ENCODE data around the gene H6PD.

The H6PD gene

DNA sequence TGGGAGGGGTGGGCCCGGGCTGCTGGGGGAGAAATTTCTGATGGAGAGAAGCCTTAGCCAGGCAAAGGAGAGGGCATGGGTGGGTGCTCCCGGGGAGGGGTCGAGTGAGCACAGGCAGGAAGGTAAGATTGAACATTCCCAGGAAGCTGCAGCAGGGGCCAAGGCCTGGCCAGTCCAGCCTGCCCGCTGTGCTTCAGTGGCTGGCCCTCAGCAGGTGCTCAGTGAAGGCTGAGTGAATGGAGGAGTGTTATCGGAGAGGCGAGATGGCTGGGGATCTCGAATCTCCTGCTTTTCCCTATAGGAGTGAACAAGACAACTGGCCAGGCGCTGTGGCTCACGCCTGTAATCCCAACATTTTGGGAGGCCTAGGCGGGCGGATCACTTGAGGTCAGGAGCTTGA, 79.0 kb downstream of the H6PD start:
- H3K4me3 ChIP-seq (ENCODE audit: low read length), result no peak overlapping the region
- H3K27me3 ChIP-seq (ENCODE audit: low read depth, low read length), result no peaks in the 10 kb centered on the region
- no peak overlapping the region for H3K27ac ChIP-seq (ENCODE audit: low read length)
- H4K20me1 ChIP-seq (ENCODE audit: insufficient read depth, low read length), result no peaks in the 10 kb centered on the region
- no peak overlapping the region for H3K4me2 ChIP-seq (ENCODE audit: low read length)
- H3K79me2 ChIP-seq (ENCODE audit: low read length), result no peaks in the 10 kb centered on the region
- no peaks in the 10 kb centered on the region for H3K36me3 ChIP-seq (replicated peaks; ENCODE audit: low read depth, low read length)
- TF ChIP-seq, protein P1, sequence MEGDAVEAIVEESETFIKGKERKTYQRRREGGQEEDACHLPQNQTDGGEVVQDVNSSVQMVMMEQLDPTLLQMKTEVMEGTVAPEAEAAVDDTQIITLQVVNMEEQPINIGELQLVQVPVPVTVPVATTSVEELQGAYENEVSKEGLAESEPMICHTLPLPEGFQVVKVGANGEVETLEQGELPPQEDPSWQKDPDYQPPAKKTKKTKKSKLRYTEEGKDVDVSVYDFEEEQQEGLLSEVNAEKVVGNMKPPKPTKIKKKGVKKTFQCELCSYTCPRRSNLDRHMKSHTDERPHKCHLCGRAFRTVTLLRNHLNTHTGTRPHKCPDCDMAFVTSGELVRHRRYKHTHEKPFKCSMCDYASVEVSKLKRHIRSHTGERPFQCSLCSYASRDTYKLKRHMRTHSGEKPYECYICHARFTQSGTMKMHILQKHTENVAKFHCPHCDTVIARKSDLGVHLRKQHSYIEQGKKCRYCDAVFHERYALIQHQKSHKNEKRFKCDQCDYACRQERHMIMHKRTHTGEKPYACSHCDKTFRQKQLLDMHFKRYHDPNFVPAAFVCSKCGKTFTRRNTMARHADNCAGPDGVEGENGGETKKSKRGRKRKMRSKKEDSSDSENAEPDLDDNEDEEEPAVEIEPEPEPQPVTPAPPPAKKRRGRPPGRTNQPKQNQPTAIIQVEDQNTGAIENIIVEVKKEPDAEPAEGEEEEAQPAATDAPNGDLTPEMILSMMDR (IDR thresholded peaks at IDR 0.05; ENCODE audit: low read depth, low read length), result no peak
- no peak for TF ChIP-seq EZH2phosphoT487 (IDR thresholded peaks at IDR 0.05; ENCODE audit: low read depth)
- no peak overlapping the region for H3K9ac ChIP-seq (ENCODE audit: low read length)
- H3K4me1 ChIP-seq (ENCODE audit: low read length), result peaks cover 11% of the 10 kb centered on the region
- H3K9me3 ChIP-seq (ENCODE audit: insufficient read depth, low read length), result no peaks in the 10 kb centered on the region
- no peak overlapping the region for H2AFZ ChIP-seq (ENCODE audit: low read depth, low read length)

DNA sequence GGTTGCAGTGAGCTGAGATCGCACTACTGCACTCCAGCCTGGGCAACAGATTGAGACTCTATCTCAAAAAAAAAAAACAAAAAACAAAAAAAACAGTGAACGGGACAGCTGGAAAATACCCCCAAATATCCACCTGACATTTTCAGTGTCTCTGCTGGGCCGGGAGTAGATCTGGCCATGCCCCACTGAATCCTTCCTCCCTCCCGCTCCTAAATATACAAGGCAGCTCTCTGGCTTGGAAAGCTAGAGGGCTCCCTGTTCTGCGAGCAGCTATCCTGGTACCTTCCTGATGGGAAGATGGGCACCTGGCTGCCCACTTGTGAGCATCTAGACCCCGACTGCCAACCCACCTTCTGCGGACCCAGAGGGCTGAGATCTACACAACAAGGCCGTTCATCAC, 79.5 kb downstream of the H6PD start:
- H3K27me3 ChIP-seq (ENCODE audit: low read depth, low read length), result no peaks in the 10 kb centered on the region
- H3K4me1 ChIP-seq (ENCODE audit: low read length), result peaks cover 11% of the 10 kb centered on the region
- no peaks in the 10 kb centered on the region for H3K9me3 ChIP-seq (ENCODE audit: insufficient read depth, low read length)
- H3K9ac ChIP-seq (ENCODE audit: low read length), result no peak overlapping the region
- no peaks in the 10 kb centered on the region for H3K79me2 ChIP-seq (ENCODE audit: low read length)
- H3K4me3 ChIP-seq (ENCODE audit: low read length), result no peak overlapping the region
- no peaks in the 10 kb centered on the region for H3K36me3 ChIP-seq (replicated peaks; ENCODE audit: low read depth, low read length)
- no peaks in the 10 kb centered on the region for H4K20me1 ChIP-seq (ENCODE audit: insufficient read depth, low read length)
- TF ChIP-seq, protein P1 (IDR thresholded peaks at IDR 0.05; ENCODE audit: low read depth, low read length), result no peak
- no peak for TF ChIP-seq EZH2phosphoT487 (IDR thresholded peaks at IDR 0.05; ENCODE audit: low read depth)
- H3K4me2 ChIP-seq (ENCODE audit: low read length), result no peak overlapping the region
- no peak overlapping the region for H3K27ac ChIP-seq (ENCODE audit: low read length)
- no peak overlapping the region for H2AFZ ChIP-seq (ENCODE audit: low read depth, low read length)

DNA sequence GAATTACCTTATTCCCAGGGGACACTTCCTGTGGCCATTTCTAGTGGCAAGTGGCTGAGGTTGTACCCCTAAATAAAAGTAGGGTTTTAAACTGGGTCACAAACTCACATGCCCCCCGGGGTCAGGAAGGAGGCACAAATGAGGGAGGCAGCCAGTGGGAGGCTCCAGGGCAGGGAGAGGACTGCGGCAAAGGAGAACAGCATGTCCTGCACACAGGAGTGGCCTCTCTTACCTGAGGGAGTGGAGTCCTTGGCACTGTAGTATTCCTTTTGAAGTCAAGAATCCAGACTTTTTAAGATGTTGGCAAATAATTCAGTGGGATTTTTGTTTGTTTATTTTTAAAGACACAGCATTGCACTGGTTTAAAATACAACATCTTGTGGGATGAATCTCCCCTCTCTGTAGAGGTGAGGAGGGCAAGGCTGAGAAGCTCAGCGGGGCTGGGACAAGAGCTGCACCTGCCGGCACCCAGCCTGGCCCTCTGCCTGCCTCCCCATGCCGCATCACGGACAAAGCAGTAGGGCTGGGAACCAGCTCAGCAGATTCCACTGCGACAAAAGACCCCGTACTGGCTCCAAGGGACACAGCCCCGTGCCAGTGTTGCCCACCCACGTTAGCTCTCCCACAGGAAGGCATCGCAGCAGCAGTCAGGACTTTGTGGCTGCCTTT, 80.3 kb downstream of the H6PD start:
- Histone ChIP-seq H3K4me2 (ENCODE audit: low read length) (no peak overlapping the region), H3K79me2 (ENCODE audit: low read length) (no peaks in the 10 kb centered on the region), H3K9me3 (ENCODE audit: insufficient read depth, low read length) (no peaks in the 10 kb centered on the region), H3K4me3 (ENCODE audit: low read length) (no peak overlapping the region), H3K27me3 (ENCODE audit: low read depth, low read length) (no peaks in the 10 kb centered on the region), H3K27ac (ENCODE audit: low read length) (no peak overlapping the region), H3K4me1 (ENCODE audit: low read length) (peaks cover 16% of the 10 kb centered on the region), H3K9ac (ENCODE audit: low read length) (no peak overlapping the region), H3K36me3 (replicated peaks; ENCODE audit: low read depth, low read length) (no peaks in the 10 kb centered on the region), H2AFZ (ENCODE audit: low read depth, low read length) (no peak overlapping the region), H4K20me1 (ENCODE audit: insufficient read depth, low read length) (no peaks in the 10 kb centered on the region)
- TF ChIP-seq, protein P1 (IDR thresholded peaks at IDR 0.05; ENCODE audit: low read depth, low read length), result no peak
- TF ChIP-seq EZH2phosphoT487 (IDR thresholded peaks at IDR 0.05; ENCODE audit: low read depth), result no peak

DNA sequence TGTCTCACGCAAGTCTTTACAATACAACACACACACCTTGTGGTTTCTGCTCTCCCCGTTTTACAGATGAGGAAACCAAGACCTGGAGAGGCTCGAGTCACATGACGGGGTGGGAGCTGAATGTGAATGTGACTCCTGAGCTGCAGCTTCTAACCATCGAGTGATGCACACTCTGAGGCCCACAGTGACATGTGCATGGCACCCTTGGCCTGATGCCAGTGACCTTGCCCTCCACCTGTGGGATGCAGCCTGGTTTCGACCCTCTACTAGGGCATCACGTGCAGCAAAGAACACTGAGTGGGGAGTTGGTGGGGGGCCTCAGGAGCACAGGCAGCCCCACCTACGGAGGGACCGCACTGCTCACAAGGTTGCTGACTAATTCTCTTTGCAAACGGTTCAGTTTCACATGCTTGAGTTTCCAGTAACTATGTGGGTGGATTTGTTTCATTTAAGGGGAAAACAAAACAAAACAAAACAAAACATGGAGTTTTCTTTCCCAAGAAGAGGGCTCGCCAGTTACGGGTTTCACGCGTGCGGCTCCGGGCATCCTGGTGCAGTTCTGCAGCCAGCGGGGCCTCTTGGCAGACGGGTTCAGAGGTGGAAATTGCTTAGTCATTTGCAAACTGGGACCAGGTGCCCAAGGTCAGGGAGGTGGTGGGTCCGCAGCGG, 81.0 kb downstream of the H6PD start:
- H3K27ac ChIP-seq (ENCODE audit: low read length), result no peak overlapping the region
- no peaks in the 10 kb centered on the region for H3K27me3 ChIP-seq (ENCODE audit: low read depth, low read length)
- H3K9me3 ChIP-seq (ENCODE audit: insufficient read depth, low read length), result no peaks in the 10 kb centered on the region
- H2AFZ ChIP-seq (ENCODE audit: low read depth, low read length), result no peak overlapping the region
- H3K4me2 ChIP-seq (ENCODE audit: low read length), result peak overlapping the region; percentile 12
- H4K20me1 ChIP-seq (ENCODE audit: insufficient read depth, low read length), result no peaks in the 10 kb centered on the region
- peaks cover 22% of the 10 kb centered on the region for H3K4me1 ChIP-seq (ENCODE audit: low read length)
- no peak overlapping the region for H3K4me3 ChIP-seq (ENCODE audit: low read length)
- TF ChIP-seq EZH2phosphoT487 (IDR thresholded peaks at IDR 0.05; ENCODE audit: low read depth), result no peak
- TF ChIP-seq, protein P1 (IDR thresholded peaks at IDR 0.05; ENCODE audit: low read depth, low read length), result no peak
- H3K36me3 ChIP-seq (replicated peaks; ENCODE audit: low read depth, low read length), result no peaks in the 10 kb centered on the region
- no peaks in the 10 kb centered on the region for H3K79me2 ChIP-seq (ENCODE audit: low read length)
- H3K9ac ChIP-seq (ENCODE audit: low read length), result no peak overlapping the region
